Spinal cord (tissue), 10 donors: ENCODE results near the gene PCSK7. TPM values are rescaled to one million over a fixed set of nuclear protein-coding genes. Genes with fewer than 3 reads are reported as not detected.
A peak's percentile ranks its signal among the peaks of the same experiment; 100 is the strongest.

Experiments
- DNase-seq, 6 donors: peaks; one replicate each; pipeline versions ENCODE4 v3.0.0 to v3.0.0-alpha.2; 2013 to 2015; ENCODE audit warnings: low spot score in 6 of 6, low read depth in 4 of 6
- H3K27ac ChIP-seq: one replicate; pipeline ENCODE4 v1.5.1; 2013; ENCODE audit warnings: low read depth, low read length, control low read depth
- H3K27me3 ChIP-seq: one replicate; pipeline ENCODE4 v1.6.1; 2013; ENCODE audit warnings: low read length; ENCODE audit not compliant: control insufficient read depth, insufficient read depth
- H3K36me3 ChIP-seq: one replicate; pipeline ENCODE4 v1.6.1; 2013; ENCODE audit warnings: low read length; ENCODE audit not compliant: control insufficient read depth, insufficient read depth
- H3K4me1 ChIP-seq: one replicate; pipeline ENCODE4 v1.6.1; 2013; ENCODE audit warnings: low read length; ENCODE audit not compliant: control insufficient read depth, insufficient read depth
- H3K4me3 ChIP-seq: one replicate; pipeline ENCODE4 v1.5.1; 2013; ENCODE audit warnings: low read depth, low read length, control low read depth
- H3K9me3 ChIP-seq: one replicate; pipeline ENCODE4 v1.6.1; 2013; ENCODE audit warnings: low read length; ENCODE audit not compliant: control insufficient read depth, insufficient read depth
- WGBS: methylation state at CpG from one replicate; pipeline ENCODE4 v1.1.5; 2013; ENCODE audit warnings: missing lambda C conversion rate; ENCODE audit not compliant: insufficient coverage; 5-methylcytosine and 5-hydroxymethylcytosine counted together
- polyA plus RNA-seq, 2 donors: library from polyadenylated mRNA; unstranded; fragments of 120-200 nt; gene quantifications; one replicate each; pipeline ENCODE4 v1.2.1, GENCODE V29; 2013; ENCODE audit not compliant: insufficient read length in 2 of 2
- total RNA-seq, 2 donors: library from RNA; depleted of rRNA in 1 of 2; stranded (reverse); fragments of 120-200 nt in 1 of 2; fragments of >200 nt in 1 of 2; gene quantifications; one replicate each; pipeline versions ENCODE4 v1.2.3 to v1.2.4, GENCODE V29; 2013 to 2014
- donor health status: healthy.

PCSK7 gene
- total and polyA plus RNA-seq, 4 donors, result 24.8 to 59.6 (median 32.7) TPM

GRCh38 chr11:117199916-117200812 lies 31.7 kb downstream of the PCSK7 start:
- DNase-seq, result no peak
- Histone ChIP-seq H3K27ac (no peak overlapping the region), H3K36me3 (peaks cover 54% of the 10 kb centered on the region), H3K9me3 (no peaks in the 10 kb centered on the region), H3K4me3 (peak overlapping the region; percentile 28), H3K4me1 (peaks cover 43% of the 10 kb centered on the region), H3K27me3 (no peaks in the 10 kb centered on the region)
- WGBS, result 58% methylated on average over 6 of the region's 13 CpGs

- 28% methylated on average over 20 of the region's 34 CpGs for WGBS
- Histone ChIP-seq H3K27ac (peak within 1 kb of the TSS; percentile 85), H3K9me3 (no peaks in the 10 kb centered on the region), H3K4me3 (peak within 1 kb of the TSS; percentile 28), H3K4me1 (peaks cover 34% of the 10 kb centered on the region), H3K27me3 (no peaks in the 10 kb centered on the region), H3K36me3 (peaks cover 57% of the 10 kb centered on the region)
- DNase-seq, result peak in 1 of 6 donors; percentile 65
These were observed 32.6 kb downstream of the PCSK7 start, which contains the start of gene TAGLN for GRCh38 chr11:117199053-117199915. Gene TAGLN (plus strand): TSS chr11:117199370. CDS start chr11:117203014, 3,644 bp downstream.

DNA sequence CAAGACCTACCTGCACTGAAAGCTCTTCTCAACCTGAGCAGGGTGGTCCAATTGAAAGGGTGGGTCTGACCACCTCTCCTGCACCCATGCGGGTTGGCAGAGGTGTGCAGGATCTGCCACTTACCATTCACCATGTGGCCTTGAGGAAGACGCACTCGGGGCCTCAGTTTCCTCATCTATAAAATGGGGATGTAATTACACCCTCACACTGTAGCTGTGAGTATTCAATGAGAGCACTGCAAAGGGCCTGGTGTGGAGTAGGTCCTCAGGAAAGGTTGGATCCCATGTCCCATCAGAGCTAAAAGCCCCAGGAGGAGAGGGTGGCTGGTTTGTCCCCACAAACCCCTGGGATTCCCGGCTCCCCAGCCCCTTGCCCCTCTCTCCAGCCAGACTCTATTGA lies 33.3 kb downstream of the PCSK7 start:
- no peaks in the 10 kb centered on the region for H3K9me3 ChIP-seq
- H3K4me3 ChIP-seq, result peak overlapping the region; percentile 28
- WGBS, result 13% methylated on average over 1 of the region's 4 CpGs
- peaks cover 59% of the 10 kb centered on the region for H3K36me3 ChIP-seq
- peaks cover 29% of the 10 kb centered on the region for H3K4me1 ChIP-seq
- DNase-seq, result no peak
- H3K27ac ChIP-seq, result peak overlapping the region; percentile 85
- no peaks in the 10 kb centered on the region for H3K27me3 ChIP-seq

GRCh38 chr11:117197516-117198456 lies 34.1 kb downstream of the PCSK7 start:
- Histone ChIP-seq H3K4me3 (no peak overlapping the region), H3K27me3 (no peaks in the 10 kb centered on the region), H3K27ac (peak overlapping the region; percentile 85), H3K4me1 (peaks cover 28% of the 10 kb centered on the region), H3K36me3 (peaks cover 60% of the 10 kb centered on the region), H3K9me3 (no peaks in the 10 kb centered on the region)
- no peak for DNase-seq
- 75% methylated on average over 15 of the region's 17 CpGs for WGBS

- DNase-seq, result no peak
- WGBS, result 96% methylated on average over 4 of the region's 7 CpGs
- Histone ChIP-seq H3K36me3 (peaks cover 64% of the 10 kb centered on the region), H3K4me3 (no peak overlapping the region), H3K27ac (no peak overlapping the region), H3K27me3 (no peaks in the 10 kb centered on the region), H3K4me1 (peaks cover 24% of the 10 kb centered on the region), H3K9me3 (no peaks in the 10 kb centered on the region)
These were observed 34.9 kb downstream of the PCSK7 start for GRCh38 chr11:117197006-117197405.

DNA sequence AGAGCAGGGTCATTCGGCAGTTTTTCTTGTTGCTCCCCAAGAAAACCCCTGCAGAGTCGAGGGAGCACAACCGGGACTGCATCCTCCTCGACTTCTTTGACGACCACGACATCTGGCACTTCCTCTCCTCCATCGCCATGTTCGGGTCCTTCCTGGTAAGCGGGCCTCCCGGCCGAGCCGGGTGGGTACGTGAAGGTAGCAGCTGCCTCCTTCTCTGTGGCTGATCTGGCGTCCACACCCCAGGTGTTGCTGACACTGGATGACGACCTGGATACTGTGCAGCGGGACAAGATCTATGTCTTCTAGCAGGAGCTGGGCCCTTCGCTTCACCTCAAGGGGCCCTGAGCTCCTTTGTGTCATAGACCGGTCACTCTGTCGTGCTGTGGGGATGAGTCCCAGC lies 36.1 kb downstream of the PCSK7 start:
- H3K36me3 ChIP-seq, result peaks cover 70% of the 10 kb centered on the region

DNA sequence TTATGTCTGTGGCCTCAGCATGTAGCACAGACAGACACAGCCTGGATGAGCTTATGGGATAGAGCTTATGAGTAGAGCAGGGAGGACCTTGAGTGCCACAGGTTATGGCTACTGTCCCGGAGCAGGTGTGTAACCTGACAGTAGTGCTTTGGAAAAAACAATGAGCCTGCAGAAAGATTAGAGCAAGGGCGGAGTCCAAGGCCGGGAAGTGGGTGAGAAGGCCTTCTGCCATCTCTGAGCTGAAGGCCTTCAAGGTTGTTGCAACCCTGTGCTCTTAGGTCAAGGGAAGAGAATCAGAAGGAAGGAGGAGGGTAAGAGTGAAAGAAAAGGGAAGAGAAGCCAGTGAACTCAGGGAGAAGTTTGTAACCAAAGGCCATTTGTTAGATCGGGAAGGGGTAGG lies 36.6 kb downstream of the PCSK7 start:
- H3K27ac ChIP-seq, result no peak overlapping the region
- DNase-seq, result no peak
- no peaks in the 10 kb centered on the region for H3K27me3 ChIP-seq
- no peak overlapping the region for H3K4me3 ChIP-seq
- no peaks in the 10 kb centered on the region for H3K9me3 ChIP-seq
- peaks cover 17% of the 10 kb centered on the region for H3K4me1 ChIP-seq
- H3K36me3 ChIP-seq, result peaks cover 75% of the 10 kb centered on the region
- WGBS, result 93% methylated on average over 4 of the region's 4 CpGs

More for the DNA sequence above, 36.1 kb downstream of the PCSK7 start:
- Histone ChIP-seq H3K9me3 (no peaks in the 10 kb centered on the region), H3K4me1 (peaks cover 17% of the 10 kb centered on the region), H3K27ac (no peak overlapping the region), H3K27me3 (no peaks in the 10 kb centered on the region), H3K4me3 (no peak overlapping the region)
- WGBS, result 91% methylated on average over 19 of the region's 19 CpGs
- no peak for DNase-seq

GRCh38 chr11:117194267-117194666 lies 37.6 kb downstream of the PCSK7 start:
- Histone ChIP-seq H3K9me3 (no peaks in the 10 kb centered on the region), H3K36me3 (peaks cover 85% of the 10 kb centered on the region), H3K27ac (no peak overlapping the region), H3K4me3 (no peak overlapping the region), H3K4me1 (peaks cover 10% of the 10 kb centered on the region), H3K27me3 (no peaks in the 10 kb centered on the region)
- WGBS, result 81% methylated on average over 4 of the region's 5 CpGs
- no peak for DNase-seq
